Liver (tissue), 9 donors: ENCODE measurements around the gene TRHDE. TPM values are rescaled to one million over a fixed set of nuclear protein-coding genes. Genes with fewer than 3 reads are reported as not detected.

Experiments used
- DNase-seq: peaks from one replicate; pipeline ENCODE4 v3.0.0-alpha.2; 2017; ENCODE audit warnings: low spot score
- H3K27ac ChIP-seq, 2 donors: one replicate each; pipeline ENCODE4 v1.7.0; 2013; ENCODE audit warnings: inconsistent platforms in 2 of 2, low read length in 2 of 2, control low read depth in 1 of 2, low read depth in 1 of 2, mild to moderate bottlenecking in 1 of 2
- H3K27me3 ChIP-seq, 4 donors: one replicate each; pipeline versions ENCODE4 v1.6.1 to v1.7.0; 2013; ENCODE audit warnings: low read length in 3 of 4, inconsistent platforms in 1 of 4, mild to moderate bottlenecking in 1 of 4, moderate library complexity in 1 of 4; ENCODE audit not compliant: control insufficient read depth in 4 of 4, insufficient read depth in 4 of 4
- H3K36me3 ChIP-seq, 4 donors: one replicate each; pipeline versions ENCODE4 v1.6.1 to v1.7.0; 2013; ENCODE audit warnings: low read length in 3 of 4, mild to moderate bottlenecking in 3 of 4, low read depth in 1 of 4, moderate library complexity in 1 of 4; ENCODE audit not compliant: control insufficient read depth in 4 of 4, insufficient read depth in 3 of 4
- H3K4me1 ChIP-seq, 4 donors: one replicate each; pipeline versions ENCODE4 v1.6.1 to v1.7.0; 2013; ENCODE audit warnings: low read length in 3 of 4, mild to moderate bottlenecking in 3 of 4, moderate library complexity in 1 of 4; ENCODE audit not compliant: control insufficient read depth in 4 of 4, insufficient read depth in 4 of 4
- H3K4me3 ChIP-seq, 3 donors: one replicate each; pipeline versions ENCODE4 v1.6.1 to v1.7.0; 2013; ENCODE audit warnings: low read length in 3 of 3, control low read depth in 1 of 3, low read depth in 1 of 3, mild to moderate bottlenecking in 1 of 3
- H3K9ac ChIP-seq, 2 donors: one replicate each; pipeline ENCODE4 v1.7.0; 2013; ENCODE audit warnings: low read length in 2 of 2, mild to moderate bottlenecking in 2 of 2, moderate library complexity in 2 of 2, control low read depth in 1 of 2, low read depth in 1 of 2
- H3K9me3 ChIP-seq, 4 donors: one replicate each; pipeline versions ENCODE4 v1.6.1 to v1.7.0; 2013; ENCODE audit warnings: low read length in 3 of 4; ENCODE audit not compliant: control insufficient read depth in 4 of 4
- ATF3 ChIP-seq: IDR thresholded peaks from 2 replicates; pipeline ENCODE4 v1.6.1; 2016; ENCODE audit warnings: antibody characterized with exemption
- CTCF ChIP-seq: fragments of 150-350 bp; IDR thresholded peaks from 2 replicates; pipeline ENCODE4 v1.5.1; 2017; ENCODE audit warnings: improper control_type of control experiment, low read depth, low read length; ENCODE audit not compliant: missing input control
- EGR1 ChIP-seq, 2 donors: IDR thresholded peaks; 2 replicates each; pipeline ENCODE4 v1.6.1; 2016 to 2018; ENCODE audit warnings: antibody characterized with exemption in 2 of 2, low read depth in 2 of 2
- FOXA1 ChIP-seq: IDR thresholded peaks from 2 replicates; pipeline ENCODE4 v1.6.1; 2016; ENCODE audit warnings: antibody characterized with exemption
- FOXA2 ChIP-seq: IDR thresholded peaks from 2 replicates; pipeline ENCODE4 v1.6.1; 2016; ENCODE audit warnings: antibody characterized with exemption
- GABPA ChIP-seq, 2 donors: IDR thresholded peaks in 1 of 2; conservative IDR thresholded peaks in 1 of 2; 2 replicates each; pipeline ENCODE4 v1.6.1; 2016; ENCODE audit warnings: antibody characterized with exemption in 2 of 2, mild to moderate bottlenecking in 1 of 2, moderate library complexity in 1 of 2
- HNF4A ChIP-seq, 2 donors: conservative IDR thresholded peaks; 2 replicates each; pipeline ENCODE4 v1.6.1; 2016; ENCODE audit warnings: antibody characterized with exemption in 2 of 2, mild to moderate bottlenecking in 2 of 2
- HNF4G ChIP-seq: IDR thresholded peaks from 2 replicates; pipeline ENCODE4 v1.6.1; 2016; ENCODE audit warnings: antibody characterized with exemption
- JUND ChIP-seq, 2 donors: IDR thresholded peaks; 2 replicates each; pipeline ENCODE4 v1.6.1; 2016; ENCODE audit warnings: antibody characterized with exemption in 2 of 2
- MAX ChIP-seq: IDR thresholded peaks from 2 replicates; pipeline ENCODE4 v1.6.1; 2016; ENCODE audit warnings: antibody characterized with exemption
- NR2F2 ChIP-seq: IDR thresholded peaks from 2 replicates; pipeline ENCODE4 v1.6.1; 2016; ENCODE audit warnings: antibody characterized with exemption
- RAD21 ChIP-seq, 2 donors: IDR thresholded peaks; 2 replicates each; pipeline ENCODE4 v1.6.1; 2016; ENCODE audit warnings: antibody characterized with exemption in 2 of 2, mild to moderate bottlenecking in 2 of 2
- REST ChIP-seq: IDR thresholded peaks from 2 replicates; pipeline ENCODE4 v1.6.1; 2016; ENCODE audit warnings: antibody characterized with exemption, mild to moderate bottlenecking
- RXRA ChIP-seq, 2 donors: IDR thresholded peaks; 2 replicates each; pipeline ENCODE4 v1.6.1; 2017 to 2018; ENCODE audit warnings: antibody characterized with exemption in 2 of 2, mild to moderate bottlenecking in 1 of 2
- SP1 ChIP-seq: IDR thresholded peaks from 2 replicates; pipeline ENCODE4 v1.6.1; 2018; ENCODE audit warnings: antibody characterized with exemption, mild to moderate bottlenecking
- TAF1 ChIP-seq: conservative IDR thresholded peaks from 2 replicates; pipeline ENCODE4 v1.6.1; 2016; ENCODE audit warnings: antibody characterized with exemption, mild to moderate bottlenecking
- YY1 ChIP-seq: IDR thresholded peaks from 2 replicates; pipeline ENCODE4 v1.6.1; 2016; ENCODE audit warnings: antibody characterized with exemption, mild to moderate bottlenecking
- ZBTB33 ChIP-seq: IDR thresholded peaks from 2 replicates; pipeline ENCODE4 v1.6.1; 2016; ENCODE audit warnings: antibody characterized with exemption
- WGBS: extraction: QIAGEN DNeasy Blood & Tissue Kit; methylation state at CpG from one replicate; pipeline ENCODE4 v1.1.7; 2013; 5-methylcytosine and 5-hydroxymethylcytosine counted together
- polyA plus RNA-seq, 2 donors: library from polyadenylated mRNA; stranded (reverse) in 1 of 2; unstranded in 1 of 2; fragments of 200-250 nt in 1 of 2; fragments of >200 nt in 1 of 2; fragmentation: Nextera tagmentation in 1 of 2; extraction: Ambion mirVana in 1 of 2; gene quantifications; one replicate each; pipeline versions ENCODE4 v1.2.1 to v1.2.3, GENCODE V29; 2013 to 2015
- total RNA-seq, 2 donors: library from RNA; depleted of rRNA; stranded (reverse); fragments of >200 nt; gene quantifications; one replicate each; pipeline ENCODE4 v1.2.3, GENCODE V29; 2014
- donor health status: healthy.
- donor health status: healthy.
- donor health status: healthy.
- donor health status: healthy.
- donor health status: healthy.

TRHDE gene
- total and polyA plus RNA-seq, 4 donors = 0.05 to 0.17 (median 0.14) TPM; not detected in 1

- H3K4me3 ChIP-seq = no peak overlapping the region
- H3K27me3 ChIP-seq = no peaks in the 10 kb centered on the region
- 89% methylated on average over 4 of the region's 4 CpGs for WGBS
- H3K27ac ChIP-seq = no peak overlapping the region
- H3K36me3 ChIP-seq = no peaks in the 10 kb centered on the region
- H3K4me1 ChIP-seq = no peaks in the 10 kb centered on the region
- no peaks in the 10 kb centered on the region for H3K9me3 ChIP-seq
- no peak overlapping the region for H3K9ac ChIP-seq
- TF ChIP-seq YY1 (no peak), SP1 (no peak), ATF3 (no peak), ZBTB33 (no peak), MAX (no peak), REST (no peak), RXRA (IDR thresholded peaks at IDR 0.05) (no peak), GABPA (IDR thresholded peaks at IDR 0.05 in 1 of 2, conservative IDR thresholded peaks at IDR 0.05 in 1 of 2) (no peak), JUND (IDR thresholded peaks at IDR 0.05) (no peak), RAD21 (IDR thresholded peaks at IDR 0.05) (no peak), NR2F2 (no peak), TAF1 (no peak), EGR1 (IDR thresholded peaks at IDR 0.05; ENCODE audit: low read depth in 2 of 2) (no peak), FOXA1 (no peak), HNF4A (conservative IDR thresholded peaks at IDR 0.05) (no peak), CTCF (no peak), HNF4G (no peak), FOXA2 (no peak)
- DNase-seq = no peak
These were observed 58.6 kb downstream of the TRHDE start for GRCh38 chr12:72330784-72331183.
